IPS-15b (cell line): ENCODE results near the gene KLHL2.
"Not testable (repeated sequence)": the region's sequence is repeated elsewhere in the genome, so short reads cannot be mapped to it uniquely, and the experiment has no call there.

Experiments
- H3K27me3 ChIP-seq: one replicate; pipeline ENCODE4 v1.6.1; 2013; ENCODE audit warnings: low read length; ENCODE audit not compliant: control insufficient read depth, insufficient read depth
- H3K36me3 ChIP-seq: one replicate; pipeline ENCODE4 v1.6.1; 2013; ENCODE audit warnings: low read length; ENCODE audit not compliant: control insufficient read depth, insufficient read depth
- H3K4me1 ChIP-seq: one replicate; pipeline ENCODE4 v1.6.1; 2013; ENCODE audit warnings: mild to moderate bottlenecking, low read length; ENCODE audit not compliant: control insufficient read depth, insufficient read depth
- H3K4me3 ChIP-seq: one replicate; pipeline ENCODE4 v1.5.1; 2013; ENCODE audit warnings: low read depth, low read length
- H3K9ac ChIP-seq: one replicate; pipeline ENCODE4 v1.6.1; 2013; ENCODE audit warnings: low read depth, mild to moderate bottlenecking, low read length
- H3K9me3 ChIP-seq: one replicate; pipeline ENCODE4 v1.6.1; 2013; ENCODE audit warnings: mild to moderate bottlenecking, low read length; ENCODE audit not compliant: control insufficient read depth, insufficient read depth

Gene KLHL2

DNA sequence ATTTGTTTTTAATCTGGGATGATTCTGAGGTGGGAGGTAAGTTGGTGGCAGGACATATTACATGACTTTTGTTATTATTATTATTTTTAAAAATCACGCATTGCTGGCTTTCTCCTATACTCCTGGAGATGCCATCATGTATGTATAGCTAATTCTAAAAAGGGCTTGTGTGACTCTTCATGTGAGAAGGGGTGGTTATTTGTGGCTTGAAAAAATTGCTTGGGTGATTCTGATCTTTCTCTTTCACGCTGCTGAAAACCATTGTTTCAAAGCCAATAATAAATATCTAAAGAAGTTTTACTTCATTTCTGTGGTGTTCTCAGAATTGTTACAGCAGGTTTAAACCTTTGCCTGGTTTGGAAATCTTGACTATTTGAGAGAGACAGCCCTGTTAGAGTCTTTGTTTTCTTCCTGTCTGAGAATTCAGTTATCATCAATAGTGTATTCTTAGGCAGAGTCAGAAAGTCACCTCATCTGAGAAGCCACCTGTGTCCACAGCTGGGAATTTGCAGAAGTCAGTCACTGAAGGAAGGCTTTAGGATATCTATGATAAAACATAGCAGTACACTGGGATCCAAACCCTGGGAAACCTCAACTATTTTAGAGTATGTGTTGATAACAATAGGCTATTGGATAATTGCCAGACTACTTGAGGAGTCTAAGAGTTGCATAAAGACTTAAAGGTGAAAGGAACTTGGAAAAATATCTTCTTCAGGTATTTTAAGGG, 8.6 kb downstream of the KLHL2 start:
- not testable (repeated sequence) for H3K4me3 ChIP-seq, H3K4me1 ChIP-seq, H3K9ac ChIP-seq

DNA sequence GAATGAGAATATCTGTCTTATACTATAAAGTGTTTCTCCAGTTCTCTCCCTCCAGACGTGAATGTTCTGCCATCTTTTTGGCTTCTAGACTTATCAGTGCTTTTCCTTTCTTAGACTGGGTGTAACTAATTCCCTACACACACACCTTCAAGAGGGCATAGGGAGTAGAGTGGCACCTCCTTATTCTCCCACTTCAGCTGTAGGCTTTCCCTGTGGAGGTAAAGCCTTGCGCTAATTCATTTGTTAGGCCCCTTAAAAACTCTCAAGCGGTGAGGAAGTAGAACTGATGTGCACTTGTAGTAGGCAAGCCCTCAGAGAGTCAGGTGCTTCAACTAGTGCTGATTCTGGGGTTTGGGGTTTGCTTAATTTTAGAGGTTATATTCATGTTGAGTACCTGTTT, 10.0 kb downstream of the KLHL2 start:
- Histone ChIP-seq H3K9me3 (no peaks in the 10 kb centered on the region), H3K4me3 (no peak overlapping the region), H3K36me3 (no peaks in the 10 kb centered on the region), H3K27me3 (no peaks in the 10 kb centered on the region), H3K4me1 (peaks cover 3% of the 10 kb centered on the region), H3K9ac (no peak overlapping the region)

More for the DNA sequence above, 8.6 kb downstream of the KLHL2 start:
- not testable (repeated sequence) for H3K9me3 ChIP-seq, H3K27me3 ChIP-seq, H3K36me3 ChIP-seq

DNA sequence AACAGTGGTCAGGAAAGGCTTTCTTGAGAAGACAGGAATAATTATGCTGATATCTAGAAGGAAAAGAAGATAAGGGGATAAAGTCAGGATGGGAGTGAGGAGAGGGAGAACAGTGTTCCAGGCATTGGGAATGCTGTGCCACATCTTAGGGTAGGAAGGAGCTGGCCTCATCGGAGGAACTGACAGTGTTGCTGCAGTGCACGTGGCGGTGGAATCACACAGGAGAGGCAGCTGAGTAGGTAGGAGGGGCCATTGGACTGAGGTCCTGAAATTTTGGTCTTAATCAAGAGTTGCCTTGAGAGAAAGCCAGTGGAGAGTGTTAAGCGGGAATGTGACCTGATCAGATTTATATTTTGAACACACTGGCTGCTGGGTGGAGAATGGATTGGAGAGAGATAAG, 13.9 kb downstream of the KLHL2 start:
- H3K9me3 ChIP-seq, H3K4me3 ChIP-seq, H3K4me1 ChIP-seq, H3K27me3 ChIP-seq, H3K36me3 ChIP-seq, H3K9ac ChIP-seq: not testable (repeated sequence)

DNA sequence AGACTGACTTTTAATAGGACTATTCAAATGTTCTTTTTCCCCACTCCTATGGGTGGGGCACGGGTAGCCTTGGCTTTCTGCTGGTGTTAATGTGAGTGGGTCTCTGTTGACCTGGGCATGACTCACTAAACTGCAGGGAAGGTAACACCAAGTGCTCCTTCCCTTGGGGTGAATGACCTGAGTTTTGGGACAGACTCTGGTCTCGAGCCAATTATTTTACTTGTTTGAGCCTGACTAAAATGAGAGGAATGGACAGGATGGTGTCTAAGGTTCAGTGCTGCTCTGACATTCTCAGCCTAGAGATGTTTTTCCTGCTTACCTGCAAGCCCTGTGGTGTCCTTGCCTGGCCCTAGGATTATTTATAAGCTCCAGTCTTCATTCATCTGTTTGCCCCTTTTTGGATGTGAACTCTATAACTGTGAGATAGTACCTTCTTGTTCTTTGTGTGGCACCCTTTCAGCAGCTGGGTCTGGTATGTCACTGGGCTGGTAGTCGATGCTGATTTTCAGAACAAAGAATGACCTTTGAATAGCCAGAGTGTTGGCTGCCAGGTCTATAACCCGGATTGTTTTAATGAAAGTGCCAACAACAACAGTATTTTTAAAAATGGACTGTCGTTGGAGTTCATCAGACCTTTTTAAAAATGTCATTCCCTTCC, 14.8 kb downstream of the KLHL2 start:
- not testable (repeated sequence) for H3K27me3 ChIP-seq, H3K9ac ChIP-seq, H3K4me3 ChIP-seq, H3K9me3 ChIP-seq, H3K4me1 ChIP-seq, H3K36me3 ChIP-seq

DNA sequence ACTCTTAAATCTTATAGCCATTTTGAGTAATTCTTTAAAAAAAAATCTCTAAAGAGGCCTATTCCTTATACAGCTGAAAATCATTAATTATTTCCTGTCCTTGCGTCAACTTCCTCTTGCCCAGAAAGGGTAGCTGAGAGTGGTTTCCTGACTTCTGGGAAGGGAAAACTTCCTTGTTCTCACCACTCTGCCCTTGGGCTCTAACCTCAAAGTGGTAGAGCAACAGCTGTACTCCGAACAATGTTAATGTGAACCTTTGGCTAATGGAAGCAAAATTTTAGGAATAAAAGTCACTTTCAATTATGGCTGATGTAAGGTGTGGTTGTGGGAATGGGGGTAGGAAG, 15.3 kb downstream of the KLHL2 start:
- H3K27me3 ChIP-seq: no peaks in the 10 kb centered on the region
- no peaks in the 10 kb centered on the region for H3K4me1 ChIP-seq
- H3K4me3 ChIP-seq: no peak overlapping the region
- H3K9me3 ChIP-seq: no peaks in the 10 kb centered on the region
- H3K9ac ChIP-seq: no peak overlapping the region
- no peaks in the 10 kb centered on the region for H3K36me3 ChIP-seq

DNA sequence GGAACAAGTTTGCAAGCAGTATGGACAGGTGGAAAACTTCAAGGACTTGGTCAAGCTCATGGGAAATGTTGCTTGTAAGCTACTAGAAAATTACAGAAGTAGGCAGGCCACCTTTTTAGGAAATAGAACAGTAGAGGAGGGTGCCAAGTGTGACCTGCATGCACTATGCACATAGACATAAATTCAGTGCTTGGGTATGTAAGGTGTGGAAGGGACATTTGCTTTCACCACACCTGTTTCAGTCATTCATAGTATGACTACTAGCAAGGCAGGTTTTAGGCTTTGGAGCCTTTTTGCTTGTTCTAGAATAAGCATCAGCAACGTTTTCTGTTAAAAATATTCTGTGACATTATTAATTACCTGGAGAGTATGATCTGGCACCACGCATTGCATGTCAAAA, 20.0 kb downstream of the KLHL2 start:
- not testable (repeated sequence) for H3K4me3 ChIP-seq, H3K27me3 ChIP-seq, H3K9me3 ChIP-seq, H3K4me1 ChIP-seq, H3K9ac ChIP-seq, H3K36me3 ChIP-seq

DNA sequence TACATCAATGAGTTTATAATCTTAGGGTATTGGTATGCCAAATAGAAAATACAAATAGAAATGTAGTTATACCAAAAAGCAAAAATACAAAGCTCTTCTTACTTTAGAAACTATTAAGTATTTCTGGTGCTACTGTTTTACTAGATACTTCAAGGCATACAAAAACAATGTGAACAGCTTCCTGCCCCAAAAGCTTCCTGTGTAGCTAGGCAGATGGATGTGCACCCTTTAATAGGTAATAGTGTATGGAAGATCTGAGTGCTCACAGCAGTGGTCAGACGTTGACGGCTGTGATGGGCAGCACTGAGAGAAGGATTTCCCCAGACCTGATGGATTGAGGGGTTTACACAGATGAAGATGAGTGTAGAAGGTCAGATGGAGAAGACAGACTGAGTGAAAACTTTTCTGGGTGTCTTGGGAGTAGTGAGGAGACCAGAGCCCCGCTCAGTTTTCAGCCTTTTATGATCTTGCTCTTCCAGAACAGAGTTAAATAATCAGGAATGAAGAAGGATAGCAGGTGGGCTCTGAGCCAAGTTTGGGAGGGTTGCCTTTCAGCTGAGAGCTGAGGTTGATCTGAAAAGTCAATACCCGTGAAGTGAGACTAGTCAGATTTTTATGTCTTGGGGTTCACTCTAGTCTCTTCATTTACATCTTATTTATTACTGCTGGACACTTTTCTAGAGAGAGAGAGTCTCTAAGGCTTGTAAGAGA, 22.3 kb downstream of the KLHL2 start:
- H3K9ac ChIP-seq, H3K4me3 ChIP-seq, H3K9me3 ChIP-seq, H3K36me3 ChIP-seq, H3K27me3 ChIP-seq, H3K4me1 ChIP-seq: not testable (repeated sequence)

DNA sequence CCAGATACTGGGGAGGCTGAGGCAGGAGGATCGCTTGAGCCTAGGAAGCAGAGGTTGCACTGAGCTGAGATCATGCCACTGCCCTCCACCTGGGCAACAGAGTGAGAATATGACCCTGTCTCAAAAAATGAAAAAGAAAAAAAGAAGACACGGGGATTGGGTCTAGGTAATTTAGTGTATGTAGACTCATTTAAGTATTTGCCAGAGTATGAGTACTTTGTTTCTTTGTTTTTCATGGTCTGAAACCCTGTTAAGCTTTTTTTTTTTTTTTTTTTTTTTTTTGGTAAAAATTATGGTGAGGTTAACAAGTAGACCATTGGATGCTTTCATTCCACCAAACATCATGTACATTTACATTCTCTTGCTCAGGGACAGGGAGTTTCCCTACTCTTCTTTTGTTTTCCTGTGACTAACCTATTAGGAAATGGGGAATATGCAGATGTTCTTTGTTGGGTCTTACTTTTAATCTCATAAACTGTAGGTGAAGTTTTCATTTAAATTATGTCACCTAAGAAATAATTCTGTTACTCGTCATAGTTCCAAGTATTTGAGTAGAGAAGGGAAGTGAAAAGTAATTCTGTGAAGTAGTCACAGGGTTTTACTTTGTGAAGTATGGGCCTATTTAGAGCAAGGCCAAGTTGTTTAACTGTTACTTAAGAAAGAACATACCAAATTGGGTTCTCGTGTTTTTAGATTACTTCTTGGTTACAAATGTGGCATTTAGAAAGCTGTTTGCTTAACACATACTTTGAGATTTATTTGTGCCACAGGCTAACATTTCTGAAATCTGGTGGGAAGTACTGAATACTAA, 25.5 kb downstream of the KLHL2 start:
- H3K9me3 ChIP-seq, H3K4me3 ChIP-seq, H3K36me3 ChIP-seq, H3K9ac ChIP-seq, H3K4me1 ChIP-seq, H3K27me3 ChIP-seq: not testable (repeated sequence)

DNA sequence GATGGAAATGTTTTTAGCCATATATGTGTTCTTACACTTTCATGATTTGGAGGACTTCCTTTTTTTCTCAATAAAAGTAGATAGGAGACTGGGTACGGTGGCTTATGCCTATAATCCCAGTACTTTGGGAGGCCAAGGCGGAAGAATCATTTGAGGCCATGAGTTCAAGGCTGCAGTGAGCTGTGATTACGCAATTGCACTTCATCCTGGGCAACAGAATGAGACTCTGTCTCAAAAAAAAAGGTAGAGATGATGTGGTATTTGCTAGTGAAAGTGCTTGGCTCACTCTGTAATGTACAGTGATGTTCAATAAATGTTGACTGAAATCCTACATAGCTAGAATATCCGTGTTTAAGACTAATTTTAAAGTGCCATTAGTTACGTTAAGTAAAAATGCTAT, 27.4 kb downstream of the KLHL2 start:
- Histone ChIP-seq H3K9ac (no peak overlapping the region), H3K36me3 (no peaks in the 10 kb centered on the region), H3K9me3 (no peaks in the 10 kb centered on the region), H3K27me3 (no peaks in the 10 kb centered on the region), H3K4me3 (no peak overlapping the region), H3K4me1 (no peaks in the 10 kb centered on the region)

DNA sequence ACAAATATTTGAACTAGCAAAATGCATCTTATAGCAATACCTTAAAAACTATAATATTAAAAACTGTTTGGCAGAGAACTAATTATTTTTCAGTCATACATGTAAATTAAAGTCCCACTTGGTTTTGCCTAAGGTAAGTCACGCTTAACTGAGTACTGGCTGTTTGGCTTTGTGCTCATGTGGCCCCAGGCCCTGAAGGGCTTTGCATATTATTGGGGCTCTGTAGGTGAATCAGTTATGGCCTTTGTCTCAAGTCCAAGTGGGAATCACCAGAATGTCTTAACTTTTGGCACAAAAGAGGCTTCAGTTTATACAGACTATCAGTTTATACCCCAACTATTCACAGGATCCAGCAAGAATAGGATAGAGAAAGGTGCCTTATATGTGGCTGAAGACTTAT, 29.5 kb downstream of the KLHL2 start:
- H3K27me3 ChIP-seq, H3K4me1 ChIP-seq, H3K4me3 ChIP-seq, H3K9me3 ChIP-seq, H3K36me3 ChIP-seq, H3K9ac ChIP-seq: not testable (repeated sequence)

DNA sequence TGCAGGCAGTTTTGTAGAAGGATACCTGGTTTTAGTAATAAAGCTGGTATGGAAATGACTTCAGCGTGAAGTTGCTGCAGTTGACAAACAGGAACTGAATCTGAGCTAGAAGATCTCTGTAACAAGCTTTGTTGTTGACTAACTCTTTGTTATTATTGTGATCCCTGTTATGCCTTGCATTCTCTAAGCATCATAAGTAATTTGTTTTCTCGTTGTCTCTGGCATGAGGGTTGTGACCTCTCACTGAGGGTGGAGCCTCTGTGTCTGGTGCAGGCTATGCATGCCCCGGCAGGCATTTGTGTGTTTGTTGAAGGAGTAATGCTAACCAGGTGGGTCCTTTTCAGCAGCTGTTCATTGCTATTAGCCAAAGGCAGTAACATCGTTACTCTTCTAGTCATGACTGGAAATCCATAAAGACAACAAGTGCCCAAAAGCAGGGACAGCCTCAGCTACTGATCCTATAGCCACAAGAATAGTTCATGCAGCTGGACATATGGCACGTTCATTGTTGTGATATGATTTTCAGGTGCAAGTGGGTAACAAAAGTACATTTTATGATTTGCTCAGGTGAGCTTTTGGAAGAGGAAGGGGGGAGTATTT, 30.8 kb downstream of the KLHL2 start:
- H3K4me3 ChIP-seq, H3K9me3 ChIP-seq, H3K9ac ChIP-seq, H3K27me3 ChIP-seq, H3K4me1 ChIP-seq, H3K36me3 ChIP-seq: not testable (repeated sequence)
